ENCODE measurements around the gene INO80. TPM values are rescaled to one million over a fixed set of nuclear protein-coding genes. Genes with fewer than 3 reads are reported as not detected.

Gene INO80
- total RNA-seq, 1 experiment from 2014 or later, result 15.3 TPM

DNA sequence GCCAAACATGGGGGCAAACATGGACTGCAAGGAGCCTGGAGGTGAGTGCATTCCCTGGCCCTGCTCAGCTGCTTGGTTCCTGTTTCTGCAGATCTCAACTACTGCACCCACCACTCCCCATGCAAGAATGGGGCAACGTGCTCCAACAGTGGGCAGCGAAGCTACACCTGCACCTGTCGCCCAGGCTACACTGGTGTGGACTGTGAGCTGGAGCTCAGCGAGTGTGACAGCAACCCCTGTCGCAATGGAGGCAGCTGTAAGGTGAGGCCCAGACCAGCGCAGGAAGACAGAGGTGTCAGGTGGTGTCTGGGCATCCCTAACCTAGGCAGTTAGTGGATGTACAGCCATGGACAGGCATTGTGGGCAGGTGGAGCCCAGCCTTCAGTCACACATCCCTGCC is 181.6 kb downstream of the INO80 start:
- H3K27me3 Mint-ChIP-seq (ENCODE audit: unreplicated experiment), result peaks cover 22% of the 10 kb centered on the region
- no peaks in the 10 kb centered on the region for H3K9me3 Mint-ChIP-seq (ENCODE audit: low read depth, unreplicated experiment)
- peaks cover 8% of the 10 kb centered on the region for H3K36me3 Mint-ChIP-seq (ENCODE audit: insufficient read depth, unreplicated experiment)
- H3K27ac Mint-ChIP-seq (ENCODE audit: unreplicated experiment), result no peak overlapping the region
- peaks cover 27% of the 10 kb centered on the region for H3K4me1 Mint-ChIP-seq (ENCODE audit: low read depth, unreplicated experiment)
- no TSS peak for BruUV-seq (replicated peaks)
- no peak for TF ChIP-seq CTCF (IDR thresholded peaks at IDR 0.05; ENCODE audit: unreplicated experiment)
- CTCF ChIA-PET, result no interaction called here
- DNase-seq, result no peak
- no peak overlapping the region for H3K4me3 Mint-ChIP-seq (ENCODE audit: low read depth, unreplicated experiment)
- intact Hi-C loops (cut with micrococcal nuclease; ENCODE audit: unreplicated experiment), result no loop called here

- intact Hi-C loops (cut with micrococcal nuclease; ENCODE audit: unreplicated experiment), result no loop called here
- TF ChIP-seq CTCF (IDR thresholded peaks at IDR 0.05; ENCODE audit: unreplicated experiment), result no peak
- Mint-ChIP-seq H3K27ac (ENCODE audit: unreplicated experiment) (no peak overlapping the region), H3K27me3 (ENCODE audit: unreplicated experiment) (peaks cover 22% of the 10 kb centered on the region), H3K36me3 (ENCODE audit: insufficient read depth, unreplicated experiment) (peaks cover 8% of the 10 kb centered on the region), H3K4me3 (ENCODE audit: low read depth, unreplicated experiment) (no peak overlapping the region), H3K9me3 (ENCODE audit: low read depth, unreplicated experiment) (no peaks in the 10 kb centered on the region), H3K4me1 (ENCODE audit: low read depth, unreplicated experiment) (peaks cover 27% of the 10 kb centered on the region)
- DNase-seq, result no peak
- no TSS peak for BruUV-seq (replicated peaks)
- CTCF ChIA-PET, result no interaction called here
Measured at GRCh38 chr15:40933517-40933902, 182.6 kb downstream of the INO80 start.

DNA sequence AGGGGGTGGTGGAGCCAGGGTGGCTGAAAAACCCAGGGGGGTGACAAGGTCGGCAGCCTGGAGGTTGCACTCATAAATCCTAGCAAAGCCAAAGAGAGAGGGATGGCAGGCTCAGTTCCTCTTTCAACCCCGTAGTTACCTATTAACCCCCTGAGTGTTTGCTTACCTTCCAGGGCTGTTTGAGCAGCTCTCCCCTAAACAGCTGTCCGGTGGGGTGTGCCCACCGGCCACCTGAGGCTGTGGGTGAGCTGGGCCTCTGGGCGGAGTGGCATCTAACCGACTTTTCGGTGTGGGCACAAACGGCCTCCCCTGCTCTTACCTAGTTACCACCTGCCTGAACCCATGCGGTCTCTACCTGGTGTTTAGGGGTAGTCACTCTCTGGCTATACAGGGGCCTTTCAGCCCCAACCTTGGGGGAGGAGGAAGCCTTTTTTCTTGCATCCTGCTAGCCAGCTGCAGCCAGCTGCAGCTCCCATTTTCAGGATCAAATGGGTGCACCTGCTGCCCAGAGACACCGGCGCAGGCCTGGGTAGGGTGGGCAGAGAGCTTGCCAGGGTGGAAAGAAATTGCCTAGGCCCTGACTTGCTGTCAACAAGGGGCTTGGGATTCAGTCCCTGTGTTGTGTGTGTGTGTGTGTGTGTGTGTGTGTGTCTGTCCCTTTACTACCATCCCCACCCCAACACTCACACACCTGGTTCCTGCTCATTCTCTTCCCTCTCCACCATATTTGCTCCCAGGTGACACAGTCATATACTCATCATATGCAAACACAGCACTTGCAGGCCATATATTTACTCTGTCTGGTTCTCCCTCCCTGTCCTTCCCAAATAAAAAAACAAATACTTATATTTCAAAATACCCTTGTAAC is 183.2 kb downstream of the INO80 start:
- H3K27me3 Mint-ChIP-seq (ENCODE audit: unreplicated experiment), result peaks cover 22% of the 10 kb centered on the region
- DNase-seq, result no peak
- intact Hi-C loops (cut with micrococcal nuclease; ENCODE audit: unreplicated experiment), result no loop called here
- peaks cover 8% of the 10 kb centered on the region for H3K36me3 Mint-ChIP-seq (ENCODE audit: insufficient read depth, unreplicated experiment)
- H3K4me3 Mint-ChIP-seq (ENCODE audit: low read depth, unreplicated experiment), result no peak overlapping the region
- no TSS peak for BruUV-seq (replicated peaks)
- peaks cover 27% of the 10 kb centered on the region for H3K4me1 Mint-ChIP-seq (ENCODE audit: low read depth, unreplicated experiment)
- no peaks in the 10 kb centered on the region for H3K9me3 Mint-ChIP-seq (ENCODE audit: low read depth, unreplicated experiment)
- no peak for TF ChIP-seq CTCF (IDR thresholded peaks at IDR 0.05; ENCODE audit: unreplicated experiment)
- H3K27ac Mint-ChIP-seq (ENCODE audit: unreplicated experiment), result no peak overlapping the region
- CTCF ChIA-PET, result interaction anchor here (1.0 kb wide), 2 partner anchors 8 to 87 kb away, joined by 3 read pairs; no protein-coding TSS in a partner anchor

DNA sequence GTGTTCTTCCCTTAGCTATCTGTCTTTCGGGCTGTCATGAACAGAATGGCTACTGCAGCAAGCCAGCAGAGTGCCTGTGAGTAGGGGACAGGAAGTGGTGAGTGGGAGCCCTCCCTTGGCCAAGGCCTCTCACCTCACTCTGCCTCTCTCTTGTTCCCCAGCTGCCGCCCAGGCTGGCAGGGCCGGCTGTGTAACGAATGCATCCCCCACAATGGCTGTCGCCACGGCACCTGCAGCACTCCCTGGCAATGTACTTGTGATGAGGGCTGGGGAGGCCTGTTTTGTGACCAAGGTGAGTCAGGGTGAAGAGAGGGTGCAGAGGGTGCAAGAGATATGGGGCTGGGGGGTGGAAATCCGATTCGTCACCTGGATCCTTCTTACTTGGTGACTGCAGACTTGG is 183.9 kb downstream of the INO80 start:
- no peaks in the 10 kb centered on the region for H3K9me3 Mint-ChIP-seq (ENCODE audit: low read depth, unreplicated experiment)
- no peak overlapping the region for H3K27ac Mint-ChIP-seq (ENCODE audit: unreplicated experiment)

More for the DNA sequence above, 183.9 kb downstream of the INO80 start:
- DNase-seq, result no peak
- no TSS peak for BruUV-seq (replicated peaks)
- TF ChIP-seq CTCF (IDR thresholded peaks at IDR 0.05; ENCODE audit: unreplicated experiment), result no peak
- Mint-ChIP-seq H3K4me3 (ENCODE audit: low read depth, unreplicated experiment) (no peak overlapping the region), H3K36me3 (ENCODE audit: insufficient read depth, unreplicated experiment) (peaks cover 8% of the 10 kb centered on the region), H3K4me1 (ENCODE audit: low read depth, unreplicated experiment) (peaks cover 27% of the 10 kb centered on the region), H3K27me3 (ENCODE audit: unreplicated experiment) (peaks cover 29% of the 10 kb centered on the region)
- intact Hi-C loops (cut with micrococcal nuclease; ENCODE audit: unreplicated experiment), result no loop called here
- CTCF ChIA-PET, result interaction anchor here (1.0 kb wide), 2 partner anchors 9 to 88 kb away, joined by 3 read pairs; no protein-coding TSS in a partner anchor
